Right lobe of liver (tissue), 6 donors: ENCODE measurements around the gene CLRN1. TPM values are rescaled to one million over a fixed set of nuclear protein-coding genes. Genes with fewer than 3 reads are reported as not detected.

ENCODE experiments used
- ATAC-seq, 4 donors: fragments of 200-7000 bp; cut with Tn5 transposase; one replicate each; pipeline ENCODE4 v1.9.1; 2020; ENCODE audit warnings: mild to moderate bottlenecking in 4 of 4, moderate library complexity in 4 of 4
- DNase-seq, 3 donors: peaks; one replicate each; pipeline ENCODE4 v3.0.0-alpha.2; 2020
- H3K27ac ChIP-seq, 3 donors: fragments of 200-600 bp; one replicate each; pipeline ENCODE4 v1.8.0; 2022
- H3K27me3 ChIP-seq, 2 donors: fragments of 200-600 bp; one replicate each; pipeline ENCODE4 v1.8.0; 2022
- H3K36me3 ChIP-seq, 4 donors: fragments of 200-600 bp; sonication (generic) in 1 of 4; one replicate each; pipeline versions ENCODE4 v1.5.1 to v1.8.0; 2017 to 2022; ENCODE audit warnings: control low read depth in 1 of 4
- H3K4me1 ChIP-seq, 4 donors: fragments of 200-600 bp; sonication (generic) in 1 of 4; one replicate each; pipeline versions ENCODE4 v1.5.1 to v1.8.0; 2017 to 2022; ENCODE audit warnings: control low read depth in 1 of 4
- H3K4me3 ChIP-seq, 3 donors: fragments of 200-600 bp; one replicate each; pipeline ENCODE4 v1.8.0; 2022
- H3K9me3 ChIP-seq, 4 donors: fragments of 200-600 bp; sonication (generic) in 1 of 4; one replicate each; pipeline versions ENCODE4 v1.5.1 to v1.8.0; 2017 to 2022; ENCODE audit warnings: control low read depth in 1 of 4
- POLR2A ChIP-seq: fragments of 450-650 bp; IDR thresholded peaks from one replicate; pipeline ENCODE4 v1.6.1; 2017; ENCODE audit warnings: antibody characterized with exemption, mild to moderate bottlenecking
- WGBS: methylation state at CpG from one replicate; pipeline ENCODE4 v1.1.6; 2018; ENCODE audit warnings: low coverage, low lambda C conversion rate; ENCODE audit not compliant: insufficient coverage; ENCODE audit errors: missing lambda C conversion rate; 5-methylcytosine and 5-hydroxymethylcytosine counted together
- intact Hi-C, 2 donors: fragments of 100-400 bp; cut with DNase I; formaldehyde crosslinking; loops; one replicate each; pipeline versions ENCODE4 v1.11.2 to v1.14.1; 2022
- total RNA-seq, 6 experiments: library from RNA; depleted of rRNA in 2 of 6; stranded (reverse); fragments of >200 nt in 2 of 6; fragmentation: NEBNext Ultra II Directional in 3 of 6; extraction: Animal tissue kit (Norgen Biotek cat#: 25700) in 3 of 6; gene quantifications; one replicate each; pipeline versions ENCODE4 v1.1.0 to v1.2.4, GENCODE V29; 2016 to 2023
- TF ChIP-seq, protein P1 (sequence below), 4 donors: fragments of 200-600 bp in 3 of 4; fragments of 450-650 bp in 1 of 4; IDR thresholded peaks; one replicate each; pipeline versions ENCODE4 v1.5.1 to v1.8.0; 2016 to 2022; ENCODE audit warnings: antibody characterized with exemption in 4 of 4, mild to moderate bottlenecking in 2 of 4
- donor health status: DM: no; HTN: yes; CAD: no.
- donor health status: DM: no; HTN: no; CAD: no.
- donor health status: DM: no; HTN: no; CAD: no.
- donor health status: DM: no; HTN: yes; CAD: no.
- donor health status: DM: no; HTN: yes; CAD: no.

The CLRN1 gene
- total RNA-seq, 6 experiments from 2014 or later: not detected

DNA sequence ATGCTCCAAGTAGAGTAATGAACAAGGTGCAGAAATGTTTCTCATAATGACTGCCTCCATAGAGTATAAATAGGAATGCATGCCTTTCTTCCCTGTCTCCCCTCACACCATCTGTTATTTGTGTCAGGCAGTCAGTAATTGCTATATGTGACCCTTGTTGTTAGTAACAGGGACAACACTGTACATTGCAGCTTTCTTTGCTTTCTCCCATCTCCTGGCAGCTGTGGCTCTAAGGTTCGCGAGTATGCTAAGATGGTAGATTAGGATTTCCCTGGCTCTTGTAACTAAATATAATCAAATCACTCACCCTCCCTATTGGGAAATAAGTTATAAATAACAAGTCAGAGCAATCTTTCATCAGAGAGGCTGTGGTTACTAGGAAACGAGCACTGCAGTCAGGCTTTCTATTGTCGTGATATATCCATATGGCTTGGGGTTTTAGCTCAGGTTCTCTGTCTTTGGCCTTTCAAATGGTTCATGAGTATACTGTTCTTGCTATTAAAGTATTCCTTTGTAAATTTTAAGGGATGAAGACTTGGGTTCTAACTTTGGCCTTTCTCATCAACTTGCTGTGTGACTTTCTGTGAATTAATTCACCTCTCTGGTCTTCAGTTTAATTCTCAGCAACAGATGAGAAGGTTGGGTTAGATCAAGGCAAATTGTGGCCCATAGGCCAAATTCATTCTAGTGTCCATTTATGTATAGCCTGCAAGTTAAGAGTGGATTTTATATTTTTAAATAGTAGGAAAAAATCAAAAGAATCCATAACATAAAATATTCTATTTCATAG, 59.2 kb downstream of the CLRN1 start:
- ATAC-seq (no peak), DNase-seq (no peak)
- H3K27me3 ChIP-seq: no peaks in the 10 kb centered on the region
- TF ChIP-seq, protein P1, sequence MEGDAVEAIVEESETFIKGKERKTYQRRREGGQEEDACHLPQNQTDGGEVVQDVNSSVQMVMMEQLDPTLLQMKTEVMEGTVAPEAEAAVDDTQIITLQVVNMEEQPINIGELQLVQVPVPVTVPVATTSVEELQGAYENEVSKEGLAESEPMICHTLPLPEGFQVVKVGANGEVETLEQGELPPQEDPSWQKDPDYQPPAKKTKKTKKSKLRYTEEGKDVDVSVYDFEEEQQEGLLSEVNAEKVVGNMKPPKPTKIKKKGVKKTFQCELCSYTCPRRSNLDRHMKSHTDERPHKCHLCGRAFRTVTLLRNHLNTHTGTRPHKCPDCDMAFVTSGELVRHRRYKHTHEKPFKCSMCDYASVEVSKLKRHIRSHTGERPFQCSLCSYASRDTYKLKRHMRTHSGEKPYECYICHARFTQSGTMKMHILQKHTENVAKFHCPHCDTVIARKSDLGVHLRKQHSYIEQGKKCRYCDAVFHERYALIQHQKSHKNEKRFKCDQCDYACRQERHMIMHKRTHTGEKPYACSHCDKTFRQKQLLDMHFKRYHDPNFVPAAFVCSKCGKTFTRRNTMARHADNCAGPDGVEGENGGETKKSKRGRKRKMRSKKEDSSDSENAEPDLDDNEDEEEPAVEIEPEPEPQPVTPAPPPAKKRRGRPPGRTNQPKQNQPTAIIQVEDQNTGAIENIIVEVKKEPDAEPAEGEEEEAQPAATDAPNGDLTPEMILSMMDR (IDR thresholded peaks at IDR 0.05): no peak
- no peak for TF ChIP-seq POLR2A
- H3K4me3 ChIP-seq: no peak overlapping the region
- no peaks in the 10 kb centered on the region for H3K9me3 ChIP-seq
- H3K27ac ChIP-seq: no peak overlapping the region
- H3K4me1 ChIP-seq: no peaks in the 10 kb centered on the region
- WGBS: 88% methylated on average over 4 of the region's 4 CpGs
- no peaks in the 10 kb centered on the region for H3K36me3 ChIP-seq
- intact Hi-C loops: no loop called here

- 47% methylated on average over 3 of the region's 3 CpGs for WGBS
- Histone ChIP-seq H3K27ac (no peak overlapping the region), H3K4me1 (no peaks in the 10 kb centered on the region), H3K27me3 (no peaks in the 10 kb centered on the region), H3K4me3 (no peak overlapping the region), H3K36me3 (no peaks in the 10 kb centered on the region), H3K9me3 (no peaks in the 10 kb centered on the region)
- TF ChIP-seq, protein P1 (IDR thresholded peaks at IDR 0.05): no peak
- TF ChIP-seq POLR2A: no peak
- ATAC-seq (no peak), DNase-seq (no peak)
- intact Hi-C loops: no loop called here
These were observed 60.0 kb downstream of the CLRN1 start for GRCh38 chr3:150912501-150912900.

DNA sequence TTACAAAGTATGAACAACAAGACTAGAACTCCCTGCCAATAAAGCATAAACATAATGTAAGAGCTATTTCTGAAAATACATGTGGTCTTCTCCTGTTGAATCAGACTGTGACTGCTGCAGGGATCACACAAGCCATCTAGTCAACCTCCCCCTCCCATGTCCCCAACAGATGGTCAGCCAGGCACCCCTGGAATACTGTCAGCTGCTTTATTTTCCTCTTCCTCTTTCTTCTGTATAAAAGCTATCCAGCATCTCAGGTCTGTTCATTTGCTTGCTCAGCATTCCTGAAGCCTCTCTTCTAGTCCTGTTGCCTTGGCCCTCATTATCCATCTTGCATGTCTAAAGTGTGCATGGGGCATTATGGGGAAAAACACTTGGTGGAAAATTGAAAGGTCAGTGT, 60.8 kb downstream of the CLRN1 start:
- DNase-seq: no peak
- no peaks in the 10 kb centered on the region for H3K36me3 ChIP-seq

GRCh38 chr3:150906461-150906860, 66.1 kb downstream of the CLRN1 start:
- no peak for ATAC-seq
- no peaks in the 10 kb centered on the region for H3K36me3 ChIP-seq
- intact Hi-C loops: no loop called here
- H3K4me3 ChIP-seq: no peak overlapping the region
- no peak for DNase-seq
- H3K4me1 ChIP-seq: no peaks in the 10 kb centered on the region
- no peaks in the 10 kb centered on the region for H3K27me3 ChIP-seq
- WGBS: 33% methylated on average over 1 of the region's 1 CpG
- no peaks in the 10 kb centered on the region for H3K9me3 ChIP-seq
- H3K27ac ChIP-seq: no peak overlapping the region
- TF ChIP-seq POLR2A: no peak
- TF ChIP-seq, protein P1 (IDR thresholded peaks at IDR 0.05): no peak

More for the DNA sequence above, 60.8 kb downstream of the CLRN1 start:
- TF ChIP-seq POLR2A: no peak
- TF ChIP-seq, protein P1 (IDR thresholded peaks at IDR 0.05): no peak
- no peak overlapping the region for H3K4me3 ChIP-seq
- H3K4me1 ChIP-seq: no peaks in the 10 kb centered on the region
- no peaks in the 10 kb centered on the region for H3K27me3 ChIP-seq
- no peak for ATAC-seq
- intact Hi-C loops: no loop called here
- H3K27ac ChIP-seq: no peak overlapping the region
- no peaks in the 10 kb centered on the region for H3K9me3 ChIP-seq
